Measurements from ENCODE around the gene RPL19. TPM values are rescaled to one million over a fixed set of nuclear protein-coding genes. Genes with fewer than 3 reads are reported as not detected.
A peak's percentile ranks its signal among the peaks of the same experiment; 100 is the strongest.

The RPL19 gene
- total and polyA plus RNA-seq, 12 donors = 907 to 3,029 (median 991) TPM

DNA sequence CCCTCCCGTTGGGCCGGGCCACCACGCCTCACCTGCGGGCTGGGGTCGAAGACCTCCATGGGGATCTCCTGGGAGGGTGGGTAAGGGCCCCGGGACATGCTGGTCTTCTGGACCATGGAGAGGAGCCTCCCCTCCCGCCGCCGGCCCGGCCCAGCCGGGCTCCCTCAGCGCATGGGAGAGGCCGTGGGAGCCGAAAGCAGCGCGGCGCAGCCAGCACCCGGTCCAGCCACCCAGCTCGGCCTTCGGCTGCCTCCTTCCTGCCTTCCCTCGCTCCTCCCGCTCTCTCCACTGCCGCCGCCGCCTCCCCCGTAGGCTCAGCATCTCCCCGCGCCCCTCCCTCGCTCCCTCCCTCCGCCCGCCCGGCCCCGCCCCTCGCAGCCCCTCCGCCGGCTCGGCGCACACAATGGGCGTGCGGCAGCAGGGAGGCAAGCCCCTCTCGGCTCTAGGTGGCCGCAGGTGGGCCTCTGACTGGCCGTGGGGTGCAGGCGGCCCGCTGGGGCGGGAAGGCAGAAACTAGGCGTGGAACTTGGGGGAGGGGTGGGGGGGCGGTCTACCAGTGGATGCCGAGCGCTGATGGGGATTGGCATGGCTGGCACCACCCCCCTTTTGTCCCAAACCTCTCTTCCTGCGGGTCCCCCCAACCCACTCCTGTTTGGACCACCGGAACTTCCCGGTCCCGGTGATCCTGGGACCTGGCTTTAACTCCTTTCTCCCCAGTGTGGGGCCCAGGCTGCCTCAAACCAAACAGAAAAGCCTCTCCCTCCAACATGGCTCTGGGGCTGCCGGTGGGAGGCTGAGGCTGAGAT is 2.5 kb upstream of the RPL19 start, which contains the start of gene CACNB1:
Gene CACNB1, minus strand, starts transcription at position 290 of the 806 bp plus-strand sequence. Its CDS starts 174 bp downstream, at position 116.
- Histone ChIP-seq H3K27ac (peak within 1 kb of the TSS in 9 of 10 donors; percentile 30 to 97 (median 80)), H3K27me3 (no peaks in the 10 kb centered on the region), H3K36me3 (peaks cover 0 to 33% (median 14%) of the 10 kb centered on the region in 9 donors), H3K4me1 (peaks cover 8 to 70% (median 53%) of the 10 kb centered on the region in 9 donors), H3K4me3 (peak within 1 kb of the TSS; percentile 53 to 99 (median 85)), H3K9me3 (no peaks in the 10 kb centered on the region)
- TF ChIP-seq, protein P1, sequence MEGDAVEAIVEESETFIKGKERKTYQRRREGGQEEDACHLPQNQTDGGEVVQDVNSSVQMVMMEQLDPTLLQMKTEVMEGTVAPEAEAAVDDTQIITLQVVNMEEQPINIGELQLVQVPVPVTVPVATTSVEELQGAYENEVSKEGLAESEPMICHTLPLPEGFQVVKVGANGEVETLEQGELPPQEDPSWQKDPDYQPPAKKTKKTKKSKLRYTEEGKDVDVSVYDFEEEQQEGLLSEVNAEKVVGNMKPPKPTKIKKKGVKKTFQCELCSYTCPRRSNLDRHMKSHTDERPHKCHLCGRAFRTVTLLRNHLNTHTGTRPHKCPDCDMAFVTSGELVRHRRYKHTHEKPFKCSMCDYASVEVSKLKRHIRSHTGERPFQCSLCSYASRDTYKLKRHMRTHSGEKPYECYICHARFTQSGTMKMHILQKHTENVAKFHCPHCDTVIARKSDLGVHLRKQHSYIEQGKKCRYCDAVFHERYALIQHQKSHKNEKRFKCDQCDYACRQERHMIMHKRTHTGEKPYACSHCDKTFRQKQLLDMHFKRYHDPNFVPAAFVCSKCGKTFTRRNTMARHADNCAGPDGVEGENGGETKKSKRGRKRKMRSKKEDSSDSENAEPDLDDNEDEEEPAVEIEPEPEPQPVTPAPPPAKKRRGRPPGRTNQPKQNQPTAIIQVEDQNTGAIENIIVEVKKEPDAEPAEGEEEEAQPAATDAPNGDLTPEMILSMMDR (IDR thresholded peaks at IDR 0.05) = no peak
- 0 to 1% methylated on average over 29 to 55 of the region's 55 CpGs for WGBS, 2 donors
- peak; percentile 74 to 81 for DNase-seq
- intact Hi-C loops (cut with DNase I) = loop anchor here in 1 of 10 donors (10.0 kb wide), 1 partner anchor 843 kb away; the partner anchor contains the start of gene SOCS7
- ATAC-seq = peak; percentile 35 to 71 (median 62)

DNA sequence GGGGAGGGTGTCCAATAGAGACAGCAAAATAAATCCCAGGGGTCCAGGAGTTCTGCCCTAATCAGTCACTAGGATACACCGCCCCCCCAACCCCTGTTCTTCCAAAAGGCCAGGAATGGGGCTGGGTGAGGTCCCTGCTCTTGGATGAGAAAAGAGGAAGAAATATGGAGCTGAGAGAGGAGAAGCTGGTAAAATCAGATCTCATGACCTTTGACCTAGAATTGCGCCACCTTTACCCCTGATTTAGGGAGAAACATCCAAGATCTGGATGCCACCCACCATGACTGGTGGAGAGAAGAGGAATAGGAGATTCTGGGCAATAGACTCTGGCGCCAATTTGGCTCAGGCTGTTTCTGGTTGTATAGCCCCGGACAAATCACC is 1.9 kb upstream of the RPL19 start:
- H3K36me3 ChIP-seq = peaks cover 0 to 33% (median 20%) of the 10 kb centered on the region in 9 donors
- peaks cover 8 to 73% (median 53%) of the 10 kb centered on the region in 9 donors for H3K4me1 ChIP-seq
- no peaks in the 10 kb centered on the region for H3K27me3 ChIP-seq
- ATAC-seq (no peak), DNase-seq (peak in 1 of 2 donors; percentile 14)
- TF ChIP-seq, protein P1 (IDR thresholded peaks at IDR 0.05) = no peak
- intact Hi-C loops (cut with DNase I) = loop anchor here in 1 of 10 donors (10.0 kb wide), 1 partner anchor 843 kb away; the partner anchor contains the start of gene SOCS7
- H3K4me3 ChIP-seq = peak overlapping the region in 8 of 10 donors; percentile 53 to 99 (median 86)
- no peaks in the 10 kb centered on the region for H3K9me3 ChIP-seq
- 84 to 85% methylated on average over 4 of the region's 4 CpGs for WGBS, 2 donors
- peak overlapping the region in 9 of 10 donors; percentile 30 to 97 (median 80) for H3K27ac ChIP-seq

DNA sequence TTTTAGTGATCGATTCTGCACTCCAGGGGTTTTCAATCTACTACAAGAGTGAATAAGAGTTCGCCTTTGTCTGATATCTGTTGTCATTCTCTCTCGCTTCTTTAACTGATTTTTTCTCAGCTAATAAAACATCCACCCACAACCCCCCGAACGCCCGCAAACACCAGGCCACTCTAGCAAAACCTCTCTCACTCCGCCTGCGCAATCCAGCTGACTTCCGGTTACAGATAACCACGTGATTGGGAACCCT is 338 bp upstream of the RPL19 start:
- H3K9me3 ChIP-seq = no peaks in the 10 kb centered on the region
- TF ChIP-seq, protein P1 (IDR thresholded peaks at IDR 0.05) = no peak
- H3K36me3 ChIP-seq = peaks cover 0 to 38% (median 36%) of the 10 kb centered on the region in 9 donors
- peak overlapping the region; percentile 89 to 98 (median 96) for H3K27ac ChIP-seq
- ATAC-seq (peak; percentile 70 to 95 (median 86)), DNase-seq (peak; percentile 82 to 93)
- H3K4me1 ChIP-seq = peaks cover 8 to 70% (median 53%) of the 10 kb centered on the region in 9 donors
- intact Hi-C loops (cut with DNase I) = loop anchor here in 1 of 10 donors (10.0 kb wide), 1 partner anchor 845 kb away; the partner anchor contains the start of gene SOCS7
- H3K4me3 ChIP-seq = peak overlapping the region; percentile 77 to 100 (median 92)
- no peaks in the 10 kb centered on the region for H3K27me3 ChIP-seq
- WGBS, 2 donors = 1 to 2% methylated on average over 10 of the region's 10 CpGs

DNA sequence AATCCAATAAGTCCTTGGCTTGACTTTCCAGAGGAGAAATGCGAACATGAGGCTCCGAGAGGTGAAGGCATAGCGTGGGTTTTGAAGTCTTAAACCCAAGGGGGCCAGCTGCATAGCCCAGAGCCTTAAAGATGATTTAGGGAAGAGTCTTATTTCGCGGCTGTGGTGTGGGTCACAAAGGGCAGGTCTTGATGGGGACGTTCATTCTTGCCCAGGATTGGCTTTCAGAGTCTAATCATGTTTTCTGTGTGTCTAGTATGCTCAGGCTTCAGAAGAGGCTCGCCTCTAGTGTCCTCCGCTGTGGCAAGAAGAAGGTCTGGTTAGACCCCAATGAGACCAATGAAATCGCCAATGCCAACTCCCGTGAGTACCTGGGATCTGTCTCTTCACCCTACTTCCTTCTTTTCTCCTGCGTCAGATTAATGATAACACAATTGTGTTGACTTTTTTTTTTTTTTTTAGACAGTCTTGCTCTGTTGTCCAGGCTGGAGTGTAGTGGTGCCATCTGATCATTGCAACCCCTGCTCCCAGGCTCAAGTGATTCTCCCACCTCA is 951 bp downstream of the RPL19 start:
- ATAC-seq (no peak), DNase-seq (no peak)
- Histone ChIP-seq H3K36me3 (peaks cover 0 to 44% (median 40%) of the 10 kb centered on the region in 9 donors), H3K9me3 (no peaks in the 10 kb centered on the region), H3K27ac (peak overlapping the region in 9 of 10 donors; percentile 89 to 98 (median 96)), H3K4me1 (peaks cover 8 to 58% (median 46%) of the 10 kb centered on the region in 9 donors), H3K27me3 (no peaks in the 10 kb centered on the region), H3K4me3 (peak overlapping the region; percentile 77 to 100 (median 92))
- intact Hi-C loops (cut with DNase I) = no loop called here
- 44 to 49% methylated on average over 11 of the region's 11 CpGs for WGBS, 2 donors
- TF ChIP-seq, protein P1 (IDR thresholded peaks at IDR 0.05) = no peak
